ENCODE data around the gene THRAP3.
"Not testable (repeated sequence)": the region's sequence is repeated elsewhere in the genome, so short reads cannot be mapped to it uniquely, and the experiment has no call there.

The THRAP3 gene

GRCh38 chr1:36207339-36207738, 16.9 kb upstream of the THRAP3 start:
- DNase-seq (ENCODE audit: low read depth): no peak

- DNase-seq (ENCODE audit: low read depth): no peak
Measured at GRCh38 chr1:36208978-36209703, 15.1 kb upstream of the THRAP3 start.

- DNase-seq (ENCODE audit: low read depth): no peak
Measured at GRCh38 chr1:36211307-36211706, 12.9 kb upstream of the THRAP3 start.

- no peak for DNase-seq (ENCODE audit: low read depth)
Measured at GRCh38 chr1:36211841-36212240, 12.4 kb upstream of the THRAP3 start.

- DNase-seq (ENCODE audit: low read depth): no peak
Measured at GRCh38 chr1:36212782-36213181, 11.5 kb upstream of the THRAP3 start.

- no peak for DNase-seq (ENCODE audit: low read depth)
Measured at GRCh38 chr1:36217670-36218069, 6.6 kb upstream of the THRAP3 start.

GRCh38 chr1:36221901-36222300, 2.3 kb upstream of the THRAP3 start:
- not testable (repeated sequence) for DNase-seq (ENCODE audit: low read depth)

GRCh38 chr1:36222481-36223380, 1.5 kb upstream of the THRAP3 start:
- no peak for DNase-seq (ENCODE audit: low read depth)

GRCh38 chr1:36223381-36223995, 755 bp upstream of the THRAP3 start:
- DNase-seq (ENCODE audit: low read depth): peak; percentile 42

GRCh38 chr1:36224537-36225282, 467 bp downstream of the THRAP3 start:
- DNase-seq (ENCODE audit: low read depth): peak; percentile 79

- DNase-seq (ENCODE audit: low read depth): no peak
Measured at GRCh38 chr1:36225283-36225899, 1.1 kb downstream of the THRAP3 start.

GRCh38 chr1:36230279-36230678, 6.0 kb downstream of the THRAP3 start:
- not testable (repeated sequence) for DNase-seq (ENCODE audit: low read depth)

- no peak for DNase-seq (ENCODE audit: low read depth)
Measured at GRCh38 chr1:36231191-36231590, 6.9 kb downstream of the THRAP3 start.

GRCh38 chr1:36232212-36233095, 8.2 kb downstream of the THRAP3 start:
- no peak for DNase-seq (ENCODE audit: low read depth)

- DNase-seq (ENCODE audit: low read depth): no peak
Measured at GRCh38 chr1:36236302-36236701, 12.1 kb downstream of the THRAP3 start.

- no peak for DNase-seq (ENCODE audit: low read depth)
Measured at GRCh38 chr1:36238433-36238832, 14.2 kb downstream of the THRAP3 start.

GRCh38 chr1:36239941-36240637, 15.8 kb downstream of the THRAP3 start:
- no peak for DNase-seq (ENCODE audit: low read depth)

- no peak for DNase-seq (ENCODE audit: low read depth)
Measured at GRCh38 chr1:36247538-36247937, 23.3 kb downstream of the THRAP3 start.

- peak; percentile 75 for DNase-seq (ENCODE audit: low read depth)
Measured at GRCh38 chr1:36248250-36248894, 24.1 kb downstream of the THRAP3 start.
